HEK293 (cell line): Measurements from ENCODE around the gene NAP1L1.
A peak's percentile ranks its signal among the peaks of the same experiment; 100 is the strongest.

Experiments used
- CTCF ChIA-PET: fragments of 350-600 bp; formaldehyde crosslinking; extraction: SDS; loops from one replicate; lab custom pipeline; 2021; ENCODE audit warnings: antibody characterized with exemption; lab: Yijun Ruan, JAX
- POLR2A ChIA-PET: fragments of 300-600 bp; formaldehyde crosslinking; extraction: SDS; loops from one replicate; lab custom pipeline; 2020; ENCODE audit warnings: antibody characterized with exemption, inconsistent platforms; lab: Yijun Ruan, JAX
- H3K27ac ChIP-seq: fragments of 200-500 bp; sonication (Bioruptor generic); 2 replicates; pipeline ENCODE4 v1.5.1; 2014; ENCODE audit warnings: low read depth, low read length, control low read depth, inconsistent platforms; ENCODE audit errors: extremely low read depth
- H3K36me3 ChIP-seq, 2 experiments: fragments of 200-500 bp in 1 of 2; sonication (Bioruptor generic) in 1 of 2; 1 replicate in 1 of 2; 2 replicates in 1 of 2; pipeline ENCODE4 v1.5.1; 2014 to 2017; ENCODE audit warnings: inconsistent platforms in 2 of 2, low read length in 2 of 2; ENCODE audit not compliant: control insufficient read depth in 2 of 2, insufficient read depth in 1 of 2
- H3K4me1 ChIP-seq: fragments of 200-500 bp; sonication (Bioruptor generic); 2 replicates; pipeline ENCODE4 v1.5.1; 2014; ENCODE audit warnings: mild to moderate bottlenecking, low read length, inconsistent platforms; ENCODE audit not compliant: control insufficient read depth, insufficient read depth
- H3K4me3 ChIP-seq: 2 replicates; pipeline ENCODE4 v1.5.1; 2011; ENCODE audit warnings: low read depth, mild to moderate bottlenecking, control low read depth, low read length, moderate library complexity
- H3K9me3 ChIP-seq: fragments of 200-500 bp; sonication (Bioruptor generic); 2 replicates; pipeline ENCODE4 v1.5.1; 2014; ENCODE audit warnings: low read depth, low read length, inconsistent platforms; ENCODE audit not compliant: control insufficient read depth, insufficient read depth
- KLF7 ChIP-seq: fragments of 450-650 bp; formaldehyde crosslinking; IDR thresholded peaks from 2 replicates; pipeline ENCODE4 v1.5.1; 2016; ENCODE audit warnings: missing biosample characterization, missing genetic modification characterization, borderline replicate concordance
- MEIS1 ChIP-seq: sonication (generic); formaldehyde crosslinking; IDR thresholded peaks from 2 replicates; pipeline ENCODE4 v1.8.1; 2022; ENCODE audit warnings: missing genetic modification reagents, mild to moderate bottlenecking, borderline replicate concordance
- MZF1 ChIP-seq: fragments of 450-650 bp; formaldehyde crosslinking; IDR thresholded peaks from 2 replicates; pipeline ENCODE4 v1.5.1; 2017; ENCODE audit warnings: missing biosample characterization, missing genetic modification characterization, borderline replicate concordance
- SALL2 ChIP-seq: fragments of 450-650 bp; formaldehyde crosslinking; IDR thresholded peaks from 2 replicates; pipeline ENCODE4 v1.5.0; 2017; ENCODE audit warnings: missing biosample characterization, mild to moderate bottlenecking, missing genetic modification characterization, borderline replicate concordance
- ZBTB17 ChIP-seq: fragments of 450-650 bp; formaldehyde crosslinking; IDR thresholded peaks from 2 replicates; pipeline ENCODE4 v1.5.1; 2016; ENCODE audit warnings: missing biosample characterization, missing genetic modification characterization
- ZBTB21 ChIP-seq: fragments of 450-650 bp; formaldehyde crosslinking; IDR thresholded peaks from 2 replicates; pipeline ENCODE4 v1.5.1; 2017; ENCODE audit warnings: missing biosample characterization, missing genetic modification characterization
- ZFP3 ChIP-seq: fragments of 450-650 bp; formaldehyde crosslinking; IDR thresholded peaks from 2 replicates; pipeline ENCODE4 v1.5.1; 2016; ENCODE audit warnings: low read depth, missing biosample characterization, missing genetic modification characterization
- ZFP69B ChIP-seq: fragments of 450-650 bp; formaldehyde crosslinking; IDR thresholded peaks from 2 replicates; pipeline ENCODE4 v1.5.1; 2016; ENCODE audit warnings: missing biosample characterization, missing genetic modification characterization
- ZNF121 ChIP-seq: fragments of 450-650 bp; formaldehyde crosslinking; IDR thresholded peaks from 2 replicates; pipeline ENCODE4 v1.5.1; 2016; ENCODE audit warnings: missing biosample characterization, missing genetic modification characterization
- ZNF146 ChIP-seq: fragments of 450-650 bp; formaldehyde crosslinking; IDR thresholded peaks from 2 replicates; pipeline ENCODE4 v1.5.1; 2016; ENCODE audit warnings: missing biosample characterization, missing genetic modification characterization
- ZNF223 ChIP-seq: fragments of 450-650 bp; formaldehyde crosslinking; IDR thresholded peaks from 2 replicates; pipeline ENCODE4 v1.5.1; 2016; ENCODE audit warnings: missing biosample characterization, missing genetic modification characterization
- ZNF266 ChIP-seq: fragments of 450-650 bp; formaldehyde crosslinking; IDR thresholded peaks from 2 replicates; pipeline ENCODE4 v1.5.1; 2016; ENCODE audit warnings: missing biosample characterization, missing genetic modification characterization, low read depth
- ZNF292 ChIP-seq: fragments of 450-650 bp; formaldehyde crosslinking; IDR thresholded peaks from 2 replicates; pipeline ENCODE4 v1.5.1; 2016; ENCODE audit warnings: low read depth, missing biosample characterization, missing genetic modification characterization, borderline replicate concordance
- ZNF341 ChIP-seq: fragments of 450-650 bp; formaldehyde crosslinking; IDR thresholded peaks from 2 replicates; pipeline ENCODE4; 2016; ENCODE audit warnings: low read depth, missing biosample characterization, missing genetic modification characterization
- ZNF394 ChIP-seq: fragments of 450-650 bp; formaldehyde crosslinking; IDR thresholded peaks from 2 replicates; pipeline ENCODE4 v1.5.1; 2016; ENCODE audit warnings: missing biosample characterization, missing genetic modification characterization, mild to moderate bottlenecking, moderate library complexity, borderline replicate concordance
- ZNF555 ChIP-seq: fragments of 450-650 bp; formaldehyde crosslinking; conservative IDR thresholded peaks from 2 replicates; pipeline ENCODE4 v1.5.1; 2017; ENCODE audit warnings: missing biosample characterization, mild to moderate bottlenecking, missing genetic modification characterization, inconsistent platforms
- ZNF624 ChIP-seq: fragments of 450-650 bp; formaldehyde crosslinking; IDR thresholded peaks from 2 replicates; pipeline ENCODE4 v1.5.1; 2017; ENCODE audit warnings: missing biosample characterization, missing genetic modification characterization
- ZNF677 ChIP-seq: fragments of 450-650 bp; IDR thresholded peaks from 2 replicates; pipeline ENCODE4 v1.5.0; 2018; ENCODE audit warnings: missing biosample characterization, mild to moderate bottlenecking, missing genetic modification characterization, moderate library complexity
- ZNF776 ChIP-seq: fragments of 450-650 bp; formaldehyde crosslinking; IDR thresholded peaks from 2 replicates; pipeline ENCODE4 v1.5.0; 2017; ENCODE audit warnings: missing biosample characterization, missing genetic modification characterization, borderline replicate concordance
- ZNF777 ChIP-seq: fragments of 450-650 bp; formaldehyde crosslinking; IDR thresholded peaks from 2 replicates; pipeline ENCODE4 v1.5.1; 2017; ENCODE audit warnings: missing biosample characterization, missing genetic modification characterization, borderline replicate concordance
- ZNF830 ChIP-seq: fragments of 450-650 bp; IDR thresholded peaks from 2 replicates; pipeline ENCODE4 v1.5.0; 2018; ENCODE audit warnings: missing biosample characterization, missing genetic modification characterization, low read depth, mild to moderate bottlenecking, moderate library complexity
- ZNF843 ChIP-seq: fragments of 450-650 bp; formaldehyde crosslinking; IDR thresholded peaks from 2 replicates; pipeline ENCODE4 v1.5.1; 2016; ENCODE audit warnings: missing biosample characterization, missing genetic modification characterization
- TF ChIP-seq, protein P1 (sequence below): fragments of 450-650 bp; formaldehyde crosslinking; IDR thresholded peaks from 2 replicates; pipeline ENCODE4 v1.5.1; 2016; ENCODE audit warnings: missing biosample characterization, missing genetic modification characterization
- TF ChIP-seq, protein P2 (sequence below): fragments of 450-650 bp; formaldehyde crosslinking; IDR thresholded peaks from 2 replicates; pipeline ENCODE4 v1.5.1; 2016; ENCODE audit warnings: missing biosample characterization, missing genetic modification characterization

NAP1L1 gene

DNA sequence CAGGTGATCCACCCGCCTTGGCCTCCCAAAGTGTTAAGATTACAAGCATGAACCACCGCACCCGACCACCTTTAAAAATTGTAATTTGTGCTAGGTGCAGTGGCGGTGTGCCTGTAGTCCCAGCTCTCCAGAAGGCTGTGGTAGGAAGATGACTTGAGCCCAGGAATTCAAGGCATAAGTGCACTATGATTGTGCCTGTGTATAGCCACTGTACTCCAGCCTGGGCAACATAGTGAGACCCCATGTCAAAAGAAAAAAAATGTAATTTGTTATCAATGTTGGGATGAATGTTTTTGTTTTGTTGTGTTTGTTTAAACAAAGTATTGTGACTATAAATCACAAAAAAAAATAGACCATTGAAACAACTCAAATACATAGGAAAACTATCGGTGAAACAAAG is 43.1 kb upstream of the NAP1L1 start:
- no peaks in the 10 kb centered on the region for H3K36me3 ChIP-seq
- no peaks in the 10 kb centered on the region for H3K9me3 ChIP-seq
- no peak overlapping the region for H3K4me3 ChIP-seq
- no peak overlapping the region for H3K27ac ChIP-seq
- ChIA-PET POLR2A (interaction anchor here (0.5 kb wide), 1 partner anchor 17 kb away, joined by 4 read pairs; no protein-coding TSS in a partner anchor), CTCF (interaction anchor here (0.7 kb wide), 3 partner anchors 166 to 600 kb away, joined by 3 to 4 read pairs (median 4); no protein-coding TSS in a partner anchor)
- TF ChIP-seq ZNF121 (tag by site-specific recombination) (peak; percentile 40; the same call in 1 of the 2 replicates), MZF1 (no peak), MEIS1 (CRISPR knock-in tag) (no peak), ZNF555 (tag by site-specific recombination) (no peak)
- TF ChIP-seq, protein P1, sequence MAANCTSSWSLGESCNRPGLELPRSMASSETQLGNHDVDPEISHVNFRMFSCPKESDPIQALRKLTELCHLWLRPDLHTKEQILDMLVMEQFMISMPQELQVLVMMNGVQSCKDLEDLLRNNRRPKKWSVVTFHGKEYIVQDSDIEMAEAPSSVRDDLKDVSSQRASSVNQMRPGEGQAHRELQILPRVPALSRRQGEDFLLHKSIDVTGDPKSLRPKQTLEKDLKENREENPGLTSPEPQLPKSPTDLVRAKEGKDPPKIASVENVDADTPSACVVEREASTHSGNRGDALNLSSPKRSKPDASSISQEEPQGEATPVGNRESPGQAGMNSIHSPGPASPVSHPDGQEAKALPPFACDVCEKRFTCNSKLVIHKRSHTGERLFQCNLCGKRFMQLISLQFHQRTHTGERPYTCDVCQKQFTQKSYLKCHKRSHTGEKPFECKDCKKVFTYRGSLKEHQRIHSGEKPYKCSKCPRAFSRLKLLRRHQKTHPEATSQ (tag by site-specific recombination) = no peak
- H3K4me1 ChIP-seq = no peaks in the 10 kb centered on the region

DNA sequence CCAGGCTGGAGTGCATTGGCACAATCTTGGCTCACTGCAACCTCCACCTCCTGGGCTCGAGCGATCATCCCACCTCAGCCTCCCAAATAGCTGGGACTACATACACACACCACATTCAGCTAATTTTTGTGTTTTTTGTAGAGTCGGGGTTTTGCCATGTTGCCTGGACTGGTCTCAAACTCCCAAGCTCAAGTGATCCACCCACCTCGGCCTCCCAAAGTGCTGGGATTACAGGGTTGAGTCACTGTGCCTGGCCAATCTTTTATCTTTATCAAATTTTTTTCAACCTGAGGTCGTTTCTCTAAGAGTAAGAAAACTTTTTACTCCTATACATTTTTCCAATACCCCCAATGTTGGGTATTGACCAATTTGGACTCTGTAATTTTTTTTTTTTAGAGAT is 40.0 kb upstream of the NAP1L1 start:
- no peaks in the 10 kb centered on the region for H3K36me3 ChIP-seq
- CTCF ChIA-PET = no interaction called here
- no peaks in the 10 kb centered on the region for H3K4me1 ChIP-seq
- POLR2A ChIA-PET = no interaction called here
- no peaks in the 10 kb centered on the region for H3K9me3 ChIP-seq
- TF ChIP-seq KLF7 (tag by site-specific recombination) = no peak
- TF ChIP-seq ZNF394 (tag by site-specific recombination) = no peak
- no peak for TF ChIP-seq ZNF777 (tag by site-specific recombination)
- TF ChIP-seq ZNF146 (tag by site-specific recombination) = no peak
- no peak for TF ChIP-seq ZNF266 (tag by site-specific recombination)
- TF ChIP-seq ZBTB21 = no peak
- H3K27ac ChIP-seq = no peak overlapping the region
- no peak overlapping the region for H3K4me3 ChIP-seq

DNA sequence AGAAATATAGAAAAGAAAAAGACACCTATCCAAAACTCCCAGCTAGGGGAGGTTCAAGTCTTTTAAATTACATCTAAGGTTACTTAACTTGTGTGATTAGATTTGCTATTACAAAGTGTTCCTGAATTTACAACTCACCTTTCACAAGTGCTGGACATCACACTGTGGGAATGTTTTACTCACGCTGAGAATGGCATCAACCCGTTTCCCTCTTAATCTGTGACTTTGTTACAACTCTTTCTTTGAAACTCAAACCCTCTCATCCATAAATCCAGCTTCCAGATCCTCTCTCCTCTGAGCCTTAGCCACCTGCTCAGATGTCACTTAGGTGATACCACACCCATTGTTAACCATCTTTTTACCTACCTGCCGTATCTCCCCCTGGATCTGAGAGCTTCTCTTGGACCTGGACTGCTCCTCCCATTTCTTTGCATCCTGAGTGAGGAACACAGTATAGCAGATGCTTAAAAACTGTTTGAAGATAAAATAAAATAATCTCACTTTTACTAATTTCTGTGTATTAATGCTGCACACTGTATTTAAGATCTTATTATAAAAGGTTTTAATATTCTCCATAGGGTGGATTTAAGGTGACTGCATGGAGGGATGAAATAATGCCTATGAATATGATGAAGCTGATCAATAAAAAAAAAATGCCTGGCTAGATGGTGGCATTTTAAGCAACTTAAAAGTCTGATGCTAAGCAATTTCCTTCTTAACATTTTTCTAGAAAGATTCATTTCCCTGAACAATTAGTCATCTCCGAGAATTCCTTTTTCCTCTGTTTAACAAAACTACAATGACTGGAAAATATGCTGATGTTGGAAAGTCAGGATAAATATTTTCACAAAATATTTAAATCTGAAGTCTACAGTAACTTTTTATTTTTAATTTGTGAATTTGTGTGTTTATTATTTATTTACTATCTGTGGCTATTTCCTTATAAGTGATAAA is 39.1 kb upstream of the NAP1L1 start:
- Histone ChIP-seq H3K36me3 (no peaks in the 10 kb centered on the region), H3K9me3 (no peaks in the 10 kb centered on the region), H3K27ac (no peak overlapping the region), H3K4me1 (no peaks in the 10 kb centered on the region), H3K4me3 (no peak overlapping the region)
- CTCF ChIA-PET = interaction anchor here (0.5 to 0.6 kb wide), 2 partner anchors 36 to 333 kb away, joined by 3 read pairs; no protein-coding TSS in a partner anchor
- TF ChIP-seq ZBTB17 (tag by site-specific recombination) (no peak), ZNF677 (tag by site-specific recombination) (no peak), ZFP69B (tag by site-specific recombination) (no peak), ZFP3 (tag by site-specific recombination) (no peak), ZNF624 (no peak), ZNF776 (no peak), ZNF830 (no peak), ZNF341 (tag by site-specific recombination) (no peak), ZNF843 (tag by site-specific recombination) (no peak), SALL2 (tag by site-specific recombination) (no peak), ZNF292 (tag by site-specific recombination) (no peak), ZNF223 (tag by site-specific recombination) (no peak)
- TF ChIP-seq, protein P2, sequence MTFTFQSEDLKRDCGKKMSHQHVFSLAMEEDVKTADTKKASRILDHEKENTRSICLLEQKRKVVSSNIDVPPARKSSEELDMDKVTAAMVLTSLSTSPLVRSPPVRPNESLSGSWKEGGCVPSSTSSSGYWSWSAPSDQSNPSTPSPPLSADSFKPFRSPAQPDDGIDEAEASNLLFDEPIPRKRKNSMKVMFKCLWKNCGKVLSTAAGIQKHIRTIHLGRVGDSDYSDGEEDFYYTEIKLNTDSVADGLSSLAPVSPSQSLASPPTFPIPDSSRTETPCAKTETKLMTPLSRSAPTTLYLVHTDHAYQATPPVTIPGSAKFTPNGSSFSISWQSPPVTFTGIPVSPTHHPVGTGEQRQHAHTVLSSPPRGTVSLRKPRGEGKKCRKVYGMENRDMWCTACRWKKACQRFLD = no peak
- POLR2A ChIA-PET = no interaction called here
